Body of pancreas (tissue), 4 donors: Measurements from ENCODE around the gene PRDM16.

Experiments used
- CTCF ChIP-seq, 7 experiments: fragments of 450-650 bp in 4 of 7; fragments of 200-600 bp in 3 of 7; sonication (generic) in 3 of 7; IDR thresholded peaks; one replicate each; pipeline ENCODE4 v1.5.1; 2016 to 2019; ENCODE audit warnings: antibody characterized with exemption in 7 of 7
- POLR2A ChIP-seq, 3 donors: fragments of 450-650 bp; IDR thresholded peaks; one replicate each; pipeline ENCODE4 v1.6.1; 2016; ENCODE audit warnings: antibody characterized with exemption in 3 of 3, mild to moderate bottlenecking in 2 of 3

- TF ChIP-seq CTCF (IDR thresholded peaks at IDR 0.05) (no peak), POLR2A (IDR thresholded peaks at IDR 0.05) (no peak)
Observed at GRCh38 chr1:3359756-3360440, 290.9 kb downstream of the PRDM16 start.
